Daoy (cell line): ENCODE results near the gene FBL. TPM values are rescaled to one million over a fixed set of nuclear protein-coding genes. Genes with fewer than 3 reads are reported as not detected.
"Not testable (repeated sequence)": the region's sequence is repeated elsewhere in the genome, so short reads cannot be mapped to it uniquely, and the experiment has no call there.

Experiments
- DNase-seq: peaks from one replicate; pipeline ENCODE4 v3.0.0-alpha.2; 2015; ENCODE audit warnings: low read depth
- total RNA-seq: library from RNA; depleted of rRNA; stranded (reverse); fragments of >200 nt; shearing (Covaris generic); gene quantifications from 2 replicates; pipeline ENCODE4 v1.2.3, GENCODE V29; 2014

FBL gene
- total RNA-seq, 1 experiment from 2014 or later: 345 TPM

DNA sequence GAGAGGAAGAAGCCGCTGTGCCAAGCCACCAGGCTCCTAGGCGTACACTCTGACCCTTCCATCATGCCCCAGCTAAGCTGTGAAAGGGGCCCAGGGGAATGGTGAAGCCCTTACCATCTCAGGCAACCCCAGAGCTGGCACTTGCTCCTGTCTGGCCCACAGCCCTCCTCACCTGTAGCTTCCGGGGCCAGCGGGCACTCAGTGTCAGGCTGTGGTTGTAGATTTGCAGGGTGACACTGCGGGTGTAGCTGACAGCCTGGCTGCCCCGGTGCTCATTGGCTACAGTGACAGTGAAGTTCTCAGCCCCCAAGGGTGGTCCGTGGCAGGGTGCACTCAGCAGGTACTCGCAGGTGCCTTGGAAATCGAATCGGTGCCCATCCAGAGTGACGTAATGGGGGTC is 30.3 kb upstream of the FBL start:
- not testable (repeated sequence) for DNase-seq

GRCh38 chr19:39875401-39875864 is 29.3 kb upstream of the FBL start:
- not testable (repeated sequence) for DNase-seq

GRCh38 chr19:39874404-39874803 is 28.2 kb upstream of the FBL start:
- DNase-seq: no peak

DNA sequence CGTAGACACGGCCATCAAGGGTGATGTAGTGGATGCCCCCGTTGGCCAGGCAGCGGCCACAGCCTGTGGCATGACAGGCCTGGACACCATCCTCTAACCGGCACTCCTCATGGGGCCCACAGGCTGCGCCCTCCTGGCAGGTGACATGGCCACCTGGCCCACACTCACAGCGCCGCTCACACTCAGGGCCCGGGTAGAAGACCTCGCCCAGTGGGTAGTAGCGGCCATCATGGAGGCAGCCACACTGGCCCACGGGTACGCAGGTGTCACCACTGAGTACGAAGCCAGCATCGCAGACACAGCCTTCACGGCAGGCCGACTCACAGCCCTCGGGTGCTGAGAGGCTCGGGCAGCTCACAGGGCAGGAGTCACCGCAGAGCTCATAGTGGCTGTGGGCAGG is 27.2 kb upstream of the FBL start:
- DNase-seq: no peak

GRCh38 chr19:39871886-39872866 is 26.0 kb upstream of the FBL start:
- DNase-seq: no peak

DNA sequence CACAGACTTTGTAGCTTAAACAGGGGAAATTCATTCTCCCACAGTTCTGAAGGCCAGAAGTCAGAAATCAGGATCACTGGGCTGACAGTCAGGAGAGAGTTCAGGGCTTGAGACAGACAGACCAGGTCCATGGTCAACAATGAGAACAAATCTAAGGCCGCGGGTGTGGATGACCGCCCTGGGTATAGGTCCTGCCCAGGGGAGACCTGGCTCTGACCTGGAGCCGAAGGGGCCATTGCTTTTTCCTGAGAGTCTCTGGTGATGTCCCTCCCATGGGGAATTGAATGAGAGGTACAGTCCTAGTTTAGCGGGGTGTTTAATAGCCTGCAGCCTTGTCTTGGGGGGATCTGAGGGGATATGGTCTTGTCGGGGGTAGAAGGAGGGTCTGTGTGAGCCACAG is 25.2 kb upstream of the FBL start:
- no peak for DNase-seq

- peak; percentile 50 for DNase-seq
Measured at GRCh38 chr19:39870171-39870971, 24.2 kb upstream of the FBL start.

- DNase-seq: no peak
Measured at GRCh38 chr19:39867952-39868351, 21.8 kb upstream of the FBL start.

DNA sequence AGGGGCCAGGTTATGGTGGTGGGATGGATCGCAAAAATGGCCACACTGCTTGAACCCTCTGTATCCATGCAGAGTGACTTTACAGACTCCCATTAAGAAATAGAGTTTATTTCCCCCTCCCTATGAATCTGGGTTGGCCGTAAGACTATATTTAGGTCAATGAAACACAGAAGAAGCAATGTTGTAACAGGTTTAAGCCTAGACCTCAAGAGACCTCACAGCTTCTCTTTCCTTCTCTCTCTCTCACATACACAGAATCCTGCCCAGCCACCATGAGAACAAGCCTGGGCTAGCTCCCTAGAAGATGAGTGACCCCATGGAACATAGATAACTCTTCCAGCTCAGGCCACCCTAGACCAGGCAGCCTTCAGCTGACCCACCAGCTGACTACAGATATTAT is 21.0 kb upstream of the FBL start:
- DNase-seq: no peak

DNA sequence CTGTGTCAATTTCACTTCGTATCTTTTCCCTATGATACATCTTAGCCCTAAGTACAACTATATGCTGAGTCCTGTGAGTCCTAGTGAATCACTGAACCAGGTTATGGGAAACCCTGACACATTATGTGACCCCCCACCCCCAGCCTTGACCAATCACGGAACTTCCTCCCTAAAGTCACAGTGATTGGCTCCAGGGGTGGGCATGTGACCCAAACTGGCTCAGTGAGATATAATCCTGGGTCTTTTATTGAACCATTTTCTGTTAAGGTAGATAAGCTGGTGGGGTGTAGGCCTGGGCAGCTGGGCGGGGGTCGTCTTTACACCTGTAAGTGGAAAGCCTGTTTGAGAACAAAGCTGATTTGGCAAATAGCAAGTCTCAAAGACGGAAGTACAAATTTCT is 19.8 kb upstream of the FBL start:
- DNase-seq: no peak

- DNase-seq: no peak
Measured at GRCh38 chr19:39865186-39865585, 19.0 kb upstream of the FBL start.

DNA sequence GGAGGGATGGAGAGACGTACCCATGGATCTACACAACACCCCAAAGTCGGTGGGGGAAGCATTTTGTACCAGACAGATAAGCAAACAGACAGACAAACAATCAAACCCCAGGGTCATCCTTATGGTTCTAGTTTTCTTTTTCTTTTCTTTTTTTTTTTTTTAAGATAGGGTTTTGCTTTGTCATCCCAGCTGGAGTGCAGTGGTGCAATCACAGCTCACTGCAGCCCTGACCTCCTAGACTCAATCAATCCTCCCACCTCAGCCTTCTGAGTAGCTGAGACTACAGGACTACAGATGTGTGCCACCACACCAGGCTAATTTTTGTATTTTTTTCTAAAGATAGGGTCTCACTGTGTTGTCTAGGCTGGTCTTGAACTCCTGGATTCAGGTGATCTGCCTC is 17.9 kb upstream of the FBL start:
- DNase-seq: no peak

DNA sequence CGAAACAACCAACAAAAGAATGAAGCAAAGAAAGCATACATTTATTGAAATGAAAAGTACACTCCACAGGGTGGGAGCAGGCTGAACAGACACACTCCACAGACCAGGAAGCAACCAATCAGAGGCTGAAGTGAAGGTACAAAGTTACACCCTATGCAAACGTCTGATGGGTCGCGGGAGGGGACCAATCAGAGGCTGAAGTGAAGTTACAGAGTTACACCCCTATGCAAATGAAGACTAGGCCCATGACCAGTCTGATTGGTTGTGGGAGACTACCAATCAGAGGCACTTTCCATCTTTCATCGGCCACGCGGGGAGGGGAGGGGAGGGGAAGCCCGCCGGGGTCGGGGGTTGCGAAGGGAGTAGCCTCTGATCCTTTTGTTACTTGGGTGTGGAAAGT is 12.4 kb upstream of the FBL start:
- peak; percentile 69 for DNase-seq

- no peak for DNase-seq
Measured at GRCh38 chr19:39852882-39853281, 6.7 kb upstream of the FBL start.

DNA sequence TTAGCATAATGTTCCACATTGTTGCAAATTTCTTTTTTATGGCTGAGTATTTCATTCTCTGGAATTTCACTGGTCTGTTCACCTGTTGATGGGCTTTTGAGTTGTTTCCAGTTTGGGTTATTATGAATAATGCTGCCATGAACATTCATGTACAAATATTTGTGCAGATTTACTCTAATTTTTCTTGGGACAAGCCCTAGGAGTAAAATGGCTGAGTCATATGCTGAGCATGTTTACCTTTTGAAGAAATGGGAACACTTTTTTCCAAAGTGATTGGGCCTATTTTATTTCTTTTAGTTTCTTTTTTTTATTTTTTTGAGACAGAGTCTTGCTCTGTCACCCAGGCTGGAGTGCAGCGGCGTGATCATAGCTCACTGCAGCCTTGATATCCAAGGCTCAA is 4.7 kb upstream of the FBL start:
- no peak for DNase-seq

DNA sequence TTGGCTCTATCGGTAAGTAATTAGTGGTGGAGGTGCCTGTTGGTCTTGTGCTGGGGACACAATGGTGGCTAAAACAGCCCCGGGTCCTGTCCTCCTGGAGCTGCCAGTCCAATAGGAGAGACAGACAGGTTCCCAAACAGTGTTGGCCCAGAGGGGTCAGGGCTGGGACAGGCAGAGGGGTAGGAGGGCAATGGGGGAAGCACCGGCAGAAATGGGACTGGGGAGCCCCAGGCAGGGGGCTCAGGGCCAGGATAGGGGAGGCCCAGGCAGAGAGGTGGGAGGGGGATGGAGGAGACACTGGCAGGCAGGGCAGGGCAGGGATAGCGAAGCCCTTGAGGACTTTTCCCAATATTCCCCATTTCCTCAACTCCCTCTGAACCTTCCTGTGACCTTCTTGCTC is 2.2 kb upstream of the FBL start:
- no peak for DNase-seq

DNA sequence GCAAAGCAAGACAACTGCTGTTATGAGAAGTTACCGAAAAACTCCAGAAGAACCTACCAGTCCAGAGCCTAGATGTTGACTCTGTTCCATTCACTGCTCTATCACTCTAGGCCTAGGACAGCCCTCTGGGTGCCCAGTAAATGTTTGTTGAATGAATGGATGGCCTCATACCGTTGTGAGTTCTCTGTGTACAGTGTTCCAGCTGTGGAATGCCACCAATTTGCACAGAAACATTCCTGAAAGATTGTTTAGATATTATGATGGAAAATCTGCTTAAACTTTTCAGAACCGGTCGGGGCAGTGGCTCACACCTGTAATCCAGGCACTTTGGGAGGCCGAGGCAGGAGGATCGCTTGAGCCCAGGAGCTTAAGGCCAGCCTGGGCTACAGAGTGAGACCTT is 1.3 kb upstream of the FBL start:
- no peak for DNase-seq

GRCh38 chr19:39846678-39847486 is 703 bp upstream of the FBL start:
- no peak for DNase-seq

DNA sequence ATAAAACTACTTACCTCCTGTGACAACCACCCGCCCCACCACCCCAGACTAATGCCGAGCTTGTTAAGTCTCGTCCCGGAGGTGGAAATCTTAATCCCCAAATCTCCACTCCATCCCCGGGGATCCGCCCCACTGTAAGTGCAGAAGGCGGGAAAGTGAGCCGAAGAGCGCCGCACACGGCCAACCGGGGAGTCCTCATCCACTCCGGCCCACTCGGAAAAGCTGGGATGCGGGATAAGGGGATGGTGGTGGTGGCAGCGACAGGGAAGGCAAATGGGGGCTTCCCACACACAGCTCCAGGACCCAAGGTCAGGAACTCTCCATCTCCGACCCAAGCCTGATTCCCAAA is 621 bp downstream of the FBL start:
- DNase-seq: peak; percentile 35

DNA sequence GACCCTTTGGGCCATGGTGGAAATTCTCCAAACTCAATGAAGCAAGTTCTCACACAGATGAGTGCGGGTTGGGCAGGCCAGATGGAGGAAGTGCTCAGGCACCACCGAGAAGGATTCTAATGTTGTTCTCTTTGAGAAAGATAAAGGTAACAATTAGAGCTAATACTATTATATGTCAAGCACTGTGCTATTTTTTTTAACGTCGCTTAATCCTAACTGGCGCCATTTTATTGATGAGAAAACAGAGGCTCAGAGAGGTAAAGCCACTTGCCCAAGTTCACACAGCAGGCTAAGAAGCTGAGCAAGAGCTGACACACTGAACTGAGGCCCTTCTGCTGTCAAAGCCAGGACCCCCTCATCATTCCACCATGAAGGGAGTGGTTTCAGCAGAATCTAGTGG is 1.0 kb downstream of the FBL start:
- no peak for DNase-seq

- DNase-seq: peak; percentile 30
Measured at GRCh38 chr19:39843919-39844793, 2.0 kb downstream of the FBL start.
